Right renal pelvis (tissue), 4 donors: Measurements from ENCODE around the gene CCDC171. TPM values are rescaled to one million over a fixed set of nuclear protein-coding genes. Genes with fewer than 3 reads are reported as not detected.
A peak's percentile ranks its signal among the peaks of the same experiment; 100 is the strongest.
"Not testable (repeated sequence)": the region's sequence is repeated elsewhere in the genome, so short reads cannot be mapped to it uniquely, and the experiment has no call there.

Experiments used
- DNase-seq, 4 donors: peaks; one replicate each; pipeline ENCODE4 v3.0.0-alpha.2; 2013; ENCODE audit warnings: low read depth in 4 of 4, low spot score in 3 of 4, missing footprints in 1 of 4
- polyA plus RNA-seq, 4 donors: library from polyadenylated mRNA; unstranded; fragments of 120-200 nt; gene quantifications; one replicate each; pipeline ENCODE4 v1.2.1, GENCODE V29; 2013; ENCODE audit not compliant: insufficient read length in 4 of 4

The CCDC171 gene
- polyA plus RNA-seq, 4 donors = 4.4 to 6.2 (median 5.0) TPM

DNA sequence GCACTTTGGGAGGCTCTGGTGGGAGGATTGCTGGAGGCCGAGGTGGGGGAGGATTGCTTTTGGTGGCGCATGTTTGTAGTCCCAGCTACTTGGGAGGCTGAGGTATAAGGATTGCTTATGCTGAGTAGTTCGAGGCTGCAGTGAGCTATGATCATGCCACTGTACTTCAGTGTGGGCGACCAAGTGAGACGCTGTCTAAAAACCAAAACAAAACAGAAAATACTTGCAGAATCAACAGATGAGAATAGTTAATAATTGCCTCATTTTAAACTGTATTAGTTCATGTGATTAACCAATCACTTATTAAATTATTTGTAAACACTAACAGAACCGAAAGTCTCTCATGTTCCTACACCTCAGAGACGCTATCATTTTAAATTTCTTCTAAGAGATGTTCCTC is 118.1 kb downstream of the CCDC171 start:
- DNase-seq = no peak

DNA sequence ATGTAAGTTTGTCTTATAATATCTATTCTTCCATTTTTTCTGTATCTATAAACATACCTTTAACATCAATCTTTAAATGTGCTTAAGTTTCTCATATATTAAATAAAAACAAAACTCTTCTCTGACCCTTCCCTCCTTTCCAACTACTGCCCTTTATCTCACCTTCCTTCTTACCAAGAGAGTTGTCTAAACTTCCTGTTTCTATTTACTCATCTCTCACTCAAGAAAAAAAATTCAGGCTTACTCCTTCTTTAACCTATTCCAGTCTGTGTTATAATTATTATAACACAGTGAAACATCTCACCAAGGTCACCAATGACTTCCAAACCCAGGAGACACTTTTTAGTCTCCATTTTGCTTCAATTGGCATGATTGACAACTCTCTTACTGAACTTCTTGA is 140.9 kb downstream of the CCDC171 start:
- DNase-seq = no peak

DNA sequence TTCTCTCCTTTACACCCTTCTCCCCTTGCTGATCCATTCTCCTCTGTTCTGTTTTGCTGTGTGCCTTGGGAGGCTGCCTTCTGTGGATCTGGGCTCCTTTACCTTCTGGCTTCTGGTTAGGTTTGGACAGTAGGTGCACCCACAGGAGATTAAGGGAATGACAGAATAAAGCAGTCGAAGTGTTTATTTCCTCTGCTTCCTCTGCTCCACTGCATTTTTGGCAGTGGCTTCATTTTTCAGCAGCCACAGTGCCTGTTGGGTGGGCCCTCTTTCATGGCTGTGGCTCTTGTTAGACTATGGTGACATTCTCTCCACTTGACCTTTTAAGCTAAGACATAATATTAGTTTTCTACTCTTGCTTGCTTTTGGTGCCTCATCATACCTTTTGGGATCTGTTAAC is 144.1 kb downstream of the CCDC171 start:
- no peak for DNase-seq

DNA sequence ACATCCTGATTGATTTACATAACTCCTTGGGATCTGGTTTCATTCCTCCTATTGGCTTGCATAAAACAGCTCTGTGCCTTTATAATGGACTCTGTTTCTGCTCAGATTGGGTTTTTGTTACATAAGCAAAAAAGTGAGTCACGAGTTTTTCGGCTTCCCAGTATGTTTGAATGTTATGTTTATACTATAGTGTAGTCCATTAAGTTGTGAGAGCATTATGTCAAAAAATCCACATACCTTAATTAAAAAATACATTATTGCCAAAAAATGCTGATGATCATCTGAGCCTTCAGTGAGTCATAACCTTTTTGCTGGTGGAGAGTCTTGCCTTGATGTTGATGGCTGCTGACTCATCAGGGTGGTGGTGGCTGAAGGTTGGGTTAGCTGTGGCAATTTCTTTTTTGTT is 144.6 kb downstream of the CCDC171 start:
- no peak for DNase-seq

DNA sequence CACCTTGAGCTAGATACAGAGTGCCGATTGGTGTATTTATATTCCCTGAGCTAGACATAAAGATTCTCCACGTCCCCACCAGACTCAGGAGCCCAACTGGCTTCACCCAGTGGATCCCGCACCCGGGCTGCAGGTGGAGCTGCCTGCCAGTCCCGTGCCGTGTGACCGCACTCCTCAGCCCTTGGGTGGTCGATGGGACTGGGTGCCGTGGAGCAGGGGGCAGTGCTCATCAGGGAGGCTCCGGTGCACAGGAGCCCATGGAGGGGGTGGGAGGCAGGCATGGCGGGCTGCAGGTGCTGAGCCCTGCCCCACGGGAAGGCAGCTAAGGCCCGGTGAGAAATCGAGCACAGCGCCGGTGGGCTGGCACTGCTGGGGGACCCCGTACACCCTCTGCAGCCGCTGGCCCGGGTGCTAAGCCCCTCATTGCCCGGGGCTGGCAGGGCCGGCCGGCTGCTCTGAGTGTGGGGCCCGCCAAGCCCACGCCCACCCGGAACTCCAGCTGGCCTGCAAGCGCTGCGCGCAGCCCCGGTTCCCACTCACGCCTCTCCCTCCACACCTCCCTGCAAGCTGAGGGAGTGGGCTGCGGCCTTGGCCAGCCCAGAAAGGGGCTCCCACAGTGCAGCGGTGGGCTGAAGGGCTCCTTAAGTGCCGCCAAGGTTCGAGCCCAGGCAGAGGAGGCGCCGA is 147.2 kb downstream of the CCDC171 start:
- DNase-seq = not testable (repeated sequence)

DNA sequence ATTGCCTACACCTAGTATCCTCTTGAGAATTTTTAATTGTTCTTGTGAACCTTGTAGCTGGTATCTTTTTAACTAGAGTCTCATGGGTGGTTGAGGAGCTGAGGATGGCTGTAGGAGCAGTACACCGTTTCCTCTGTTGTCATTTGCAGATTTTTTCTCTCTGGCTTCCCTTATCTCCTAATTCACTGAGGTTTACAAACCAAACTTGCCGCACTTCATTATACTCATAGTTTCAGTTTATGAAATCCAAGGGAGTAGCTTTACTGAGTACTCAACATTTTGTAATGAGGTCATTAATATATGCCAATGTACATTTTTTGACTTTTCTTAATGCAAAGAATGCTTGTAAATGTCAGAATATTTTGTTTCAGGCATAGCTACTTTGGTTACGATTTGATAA is 154.2 kb downstream of the CCDC171 start:
- DNase-seq = no peak

DNA sequence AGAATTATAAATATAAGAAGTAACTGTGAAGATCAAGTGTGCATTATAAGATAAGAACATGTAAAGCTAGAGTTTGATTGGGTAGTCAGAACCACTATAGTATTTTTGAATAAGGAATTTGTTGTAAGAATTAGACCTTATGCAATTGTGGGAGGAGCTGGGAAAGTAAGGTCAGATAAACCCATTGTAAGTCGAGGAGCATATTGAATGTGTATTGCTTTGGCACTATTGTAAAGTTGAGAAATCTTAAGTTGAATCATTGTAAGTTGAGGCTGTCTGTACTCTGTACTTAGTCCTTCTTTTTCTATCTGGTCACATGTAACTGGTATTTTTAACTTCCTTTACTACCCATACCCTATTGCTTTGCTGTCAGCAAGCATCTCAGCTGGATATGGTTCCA is 158.7 kb downstream of the CCDC171 start:
- no peak for DNase-seq

DNA sequence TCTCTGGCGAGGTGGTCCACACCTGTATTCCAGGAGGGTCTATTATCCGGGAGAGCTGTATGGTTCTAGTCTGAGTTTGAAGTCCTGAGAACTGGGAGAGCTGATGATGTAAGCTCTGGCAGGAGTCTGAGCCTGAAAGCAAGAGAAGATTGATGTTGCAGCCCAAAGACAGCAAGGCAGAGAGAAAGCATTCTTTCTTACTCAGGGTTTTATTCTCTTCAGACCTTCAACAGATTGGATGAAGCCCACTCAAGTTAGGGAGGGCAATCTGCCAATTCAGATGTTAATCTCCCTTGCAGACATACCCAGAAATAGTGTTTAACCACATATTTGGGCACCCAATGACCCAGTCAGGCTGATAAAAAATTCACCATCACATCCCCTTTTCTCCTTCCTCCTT is 159.1 kb downstream of the CCDC171 start:
- no peak for DNase-seq

DNA sequence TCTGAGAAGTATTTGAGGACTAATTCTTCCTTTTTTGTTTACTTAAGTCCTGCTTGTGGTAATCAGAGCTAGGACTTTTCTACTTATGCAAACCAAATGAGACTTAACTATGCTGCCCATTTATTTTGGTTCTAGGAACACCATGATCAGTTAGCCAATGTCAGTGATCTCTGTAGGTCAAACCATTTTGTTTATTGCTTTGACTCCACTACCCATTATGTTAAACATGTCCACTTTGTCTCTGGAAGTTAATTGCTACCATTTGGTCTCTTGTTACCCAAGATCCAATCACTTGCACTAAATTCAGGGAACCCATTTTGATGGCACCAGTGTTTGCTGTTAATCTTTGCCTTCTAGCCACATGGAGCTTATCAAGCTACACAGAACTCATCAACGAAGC is 161.9 kb downstream of the CCDC171 start:
- no peak for DNase-seq

DNA sequence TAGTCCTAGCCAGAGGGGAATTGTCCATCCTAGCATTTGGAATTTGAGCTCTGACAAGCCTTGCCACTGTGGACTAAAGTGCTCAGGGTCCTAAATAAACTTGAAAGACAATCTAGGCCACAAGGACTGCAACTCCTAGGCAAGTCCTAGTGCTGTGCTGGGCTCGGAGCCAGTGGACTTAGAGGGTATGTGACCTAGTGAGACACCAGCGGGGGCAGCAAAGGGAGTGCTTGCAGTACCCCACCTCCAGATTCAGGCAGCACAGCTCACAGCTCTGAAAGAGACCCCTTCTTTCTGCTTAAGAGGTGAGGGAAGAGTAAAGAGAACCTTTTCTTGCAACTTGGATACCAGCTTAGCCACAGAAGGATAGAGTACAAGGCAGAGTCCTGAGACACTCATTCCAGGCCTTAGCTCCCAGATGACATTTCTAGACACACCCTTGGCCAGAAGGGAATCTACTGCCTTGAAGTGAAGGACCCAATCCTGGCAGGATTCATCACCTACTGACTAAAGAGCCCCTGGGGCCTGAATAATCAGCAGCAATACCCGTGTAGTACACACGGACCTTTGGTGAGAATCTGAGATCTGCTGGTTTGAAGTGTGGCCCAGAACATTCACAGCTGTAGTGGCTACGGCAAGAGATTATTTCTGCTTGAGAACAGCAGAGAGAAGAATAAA is 164.6 kb downstream of the CCDC171 start:
- DNase-seq = no peak

DNA sequence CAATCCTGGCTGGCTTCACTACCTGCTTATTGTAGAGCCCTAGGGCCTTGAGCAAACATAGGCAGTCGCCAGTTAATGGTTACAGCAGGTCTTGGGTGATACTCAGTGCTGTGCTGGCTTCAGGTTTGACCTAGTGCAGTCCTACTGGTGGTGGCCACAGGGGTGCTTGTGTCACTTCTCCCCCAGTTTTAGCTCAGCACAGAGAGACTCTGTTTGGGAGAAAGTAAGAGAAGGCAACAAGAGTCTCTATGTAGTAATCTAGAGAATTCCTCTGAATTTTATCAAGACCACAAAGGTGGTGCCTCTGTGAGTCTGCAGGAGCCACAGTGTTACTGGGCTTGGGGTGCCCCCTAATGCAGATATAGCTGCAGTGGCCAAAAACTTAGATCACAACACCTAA is 165.6 kb downstream of the CCDC171 start:
- no peak for DNase-seq

DNA sequence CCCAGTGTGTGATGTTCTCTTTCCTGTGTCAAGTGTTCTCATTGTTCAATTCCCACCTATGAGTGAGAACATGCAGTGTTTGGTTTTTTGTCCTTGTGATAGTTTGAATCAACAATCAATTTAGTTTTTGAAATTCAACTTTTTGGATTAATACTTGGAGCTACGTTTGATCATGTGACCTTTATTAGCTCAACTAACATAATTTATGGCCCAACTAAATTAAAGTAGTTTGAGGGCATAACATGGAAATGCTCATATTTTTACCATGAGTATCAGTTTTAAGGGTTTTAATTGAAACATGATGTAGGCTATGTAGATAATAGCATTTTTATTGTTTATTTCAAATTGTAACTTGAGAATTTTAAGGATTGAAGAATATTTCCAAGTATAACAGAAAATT is 168.0 kb downstream of the CCDC171 start:
- DNase-seq = no peak

DNA sequence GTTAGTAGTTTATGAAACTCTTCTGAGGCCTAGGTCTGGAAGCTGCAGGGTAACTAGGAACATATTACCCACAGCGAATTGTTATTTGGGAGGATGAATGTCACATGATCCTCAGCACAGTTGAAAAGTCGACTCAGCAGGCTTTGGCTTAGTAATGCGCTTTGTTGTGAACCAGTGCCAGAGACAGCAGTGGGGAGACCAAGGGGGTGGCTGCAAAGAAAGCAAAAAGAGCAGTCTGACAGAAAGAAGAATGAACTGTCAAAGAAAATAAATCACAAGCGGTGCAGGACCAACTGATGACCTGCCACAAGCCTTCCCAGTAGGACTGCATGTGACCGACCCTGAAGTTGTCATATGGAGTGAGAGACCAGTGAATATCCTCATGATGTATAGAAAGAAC is 170.0 kb downstream of the CCDC171 start:
- no peak for DNase-seq

DNA sequence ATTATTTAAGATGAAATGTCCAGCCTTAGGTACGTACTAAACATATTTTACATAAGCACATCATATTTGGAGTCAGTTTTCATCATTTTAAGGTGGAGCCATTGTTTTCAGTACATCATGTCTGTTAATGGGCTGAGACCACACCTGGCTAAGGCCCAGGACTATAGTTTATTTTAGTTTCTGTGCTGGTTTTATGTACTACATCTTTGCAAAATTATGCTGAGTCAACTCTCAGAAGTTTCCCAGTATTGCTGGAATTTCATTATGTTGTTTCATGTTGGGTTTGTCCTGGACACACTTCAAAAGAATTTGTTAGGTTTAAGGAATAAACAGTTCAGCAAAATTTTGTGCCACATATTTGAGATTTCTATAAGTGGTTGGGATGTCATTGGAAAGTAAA is 171.2 kb downstream of the CCDC171 start:
- no peak for DNase-seq

DNA sequence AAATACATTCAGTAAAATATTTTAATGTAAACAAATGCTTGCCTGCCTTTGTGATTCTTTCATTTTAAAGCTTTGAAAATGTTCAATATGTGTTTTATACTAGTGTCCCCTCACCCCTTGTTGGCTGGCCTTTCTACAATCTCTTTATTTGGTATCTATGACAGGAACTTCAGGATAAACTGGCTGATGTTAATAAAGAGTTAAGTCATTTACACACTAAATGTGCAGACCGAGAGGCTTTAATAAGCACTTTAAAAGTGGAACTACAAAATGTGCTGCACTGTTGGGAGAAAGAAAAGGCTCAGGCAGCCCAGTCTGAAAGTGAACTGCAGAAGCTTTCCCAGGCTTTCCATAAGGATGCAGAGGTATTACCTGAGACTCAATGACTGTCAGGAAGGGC is 171.8 kb downstream of the CCDC171 start:
- DNase-seq = no peak

DNA sequence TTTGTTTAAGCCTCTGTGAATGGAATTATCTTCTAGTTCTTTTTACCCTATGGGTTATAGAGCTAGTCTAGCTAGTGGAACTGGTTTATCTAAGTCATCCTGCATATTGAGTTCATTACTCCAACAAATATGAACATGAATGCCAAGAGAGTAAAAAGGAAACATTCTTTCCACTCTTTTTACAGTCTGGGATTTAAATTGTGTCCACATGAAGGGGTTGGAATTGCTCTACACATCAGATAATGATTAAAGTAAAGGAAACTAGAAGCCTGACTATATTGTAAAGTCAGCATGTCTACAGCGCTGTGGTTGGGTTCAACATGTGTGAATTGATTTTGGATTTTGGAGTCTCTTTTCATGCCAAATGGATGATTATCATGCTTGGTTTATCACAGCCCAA is 173.1 kb downstream of the CCDC171 start:
- no peak for DNase-seq

DNA sequence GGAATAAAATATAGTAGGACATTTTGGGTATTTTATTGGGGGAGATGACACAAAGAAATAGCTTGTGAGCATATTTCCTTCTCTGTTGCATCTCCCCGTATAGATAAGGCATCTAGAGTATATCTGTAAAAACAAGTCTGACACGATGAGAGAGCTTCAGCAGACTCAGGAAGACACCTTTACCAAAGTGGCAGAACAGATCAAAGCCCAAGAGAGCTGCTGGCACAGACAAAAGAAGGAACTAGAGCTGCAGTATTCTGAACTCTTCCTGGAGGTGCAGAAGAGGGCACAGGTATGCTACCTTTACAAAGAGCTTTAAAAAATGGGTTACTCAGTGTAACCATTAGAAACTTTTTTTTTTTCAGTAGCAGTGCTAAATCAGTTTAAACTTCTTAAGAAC is 176.7 kb downstream of the CCDC171 start:
- DNase-seq = no peak

DNA sequence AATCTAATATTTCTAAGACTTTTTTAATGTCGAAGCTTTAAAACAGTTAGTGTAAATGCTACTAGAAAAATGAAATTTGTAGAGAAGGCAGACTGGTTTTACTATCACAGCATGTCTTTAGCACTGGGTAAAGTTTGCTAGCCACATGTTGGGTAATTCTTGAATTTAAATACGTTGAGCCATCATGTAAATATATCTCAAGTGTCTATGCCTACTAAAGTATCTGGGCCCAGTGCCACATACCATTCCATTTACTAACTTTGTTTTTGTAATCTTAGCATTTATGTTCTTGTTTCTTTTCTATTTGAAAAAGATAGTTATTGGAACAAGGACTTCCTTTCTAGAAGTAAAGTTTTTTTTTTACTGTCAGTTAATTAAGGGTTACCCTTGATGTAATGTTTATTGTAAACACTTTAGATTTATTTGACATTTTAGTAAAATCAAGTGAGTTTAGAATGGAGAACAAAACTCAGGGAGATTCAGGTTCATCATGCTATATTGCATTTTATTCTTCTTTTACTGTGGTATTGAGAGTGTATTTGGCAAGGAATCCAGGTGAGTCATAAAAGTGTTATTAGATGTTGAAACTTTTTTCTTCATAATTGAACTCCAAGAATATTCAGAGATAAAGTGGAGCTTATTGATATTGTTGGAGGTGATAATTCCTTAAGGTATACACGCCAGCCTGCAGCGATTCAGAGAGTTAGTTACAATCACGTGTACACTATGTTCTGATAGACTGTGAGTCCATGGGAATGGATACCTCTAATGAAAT is 182.4 kb downstream of the CCDC171 start:
- DNase-seq = no peak

DNA sequence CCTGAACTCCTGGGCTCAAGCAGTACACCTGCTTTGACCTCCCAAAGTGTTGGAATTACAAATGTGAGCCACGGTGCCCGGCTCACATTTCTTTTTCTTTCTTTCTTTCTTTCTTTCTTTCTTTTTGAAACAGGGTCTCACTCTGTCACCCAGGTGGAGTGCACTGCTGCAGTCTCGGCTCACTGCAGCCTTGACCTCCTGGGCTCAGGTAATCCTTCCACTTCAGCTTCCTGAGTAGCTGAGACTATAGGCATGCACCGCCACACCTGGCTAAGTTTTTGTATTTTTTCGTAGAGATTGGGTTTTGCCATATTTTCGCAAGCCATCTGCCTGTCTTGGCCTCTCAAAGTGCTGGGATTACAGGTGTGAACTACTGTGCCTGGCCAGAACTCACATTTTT is 183.7 kb downstream of the CCDC171 start:
- DNase-seq = no peak

DNA sequence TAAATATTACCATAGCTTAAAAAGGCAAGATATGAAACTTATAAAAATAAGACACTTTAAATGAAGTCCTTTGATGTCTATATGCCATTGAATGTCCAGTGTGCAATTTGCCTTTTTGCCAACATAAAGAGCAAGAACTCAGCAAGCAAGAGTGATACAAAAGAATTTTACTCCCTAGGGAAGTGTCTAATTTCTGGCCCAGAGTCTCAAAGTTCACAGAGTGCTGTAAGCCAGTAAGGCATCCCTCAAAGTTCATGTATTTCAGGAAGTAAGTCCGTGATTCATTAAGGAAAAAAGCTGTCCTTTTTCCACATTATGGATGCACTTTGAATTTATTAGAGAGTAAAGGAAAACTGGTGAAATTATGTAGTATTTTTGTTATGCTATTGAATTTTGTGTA is 185.2 kb downstream of the CCDC171 start:
- DNase-seq = peak in 1 of 4 donors; percentile 13

DNA sequence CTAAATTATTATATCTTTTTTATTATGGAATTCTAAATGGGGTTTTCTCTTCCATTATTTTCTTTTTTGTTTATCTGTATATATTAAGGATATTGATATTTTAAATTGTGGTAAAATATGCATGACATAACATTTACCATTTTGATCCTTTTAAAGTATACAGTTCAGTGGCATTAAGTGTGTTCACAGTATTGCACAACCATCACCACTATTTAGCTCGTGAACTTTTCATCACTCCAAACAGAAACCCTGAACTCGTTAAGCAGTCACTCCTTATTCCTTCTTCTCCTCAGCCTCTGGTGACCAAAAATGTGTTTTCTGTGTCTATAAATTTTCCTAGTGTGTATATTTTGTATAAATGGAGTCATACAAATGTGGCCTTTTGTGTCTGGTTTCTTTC is 188.2 kb downstream of the CCDC171 start:
- no peak for DNase-seq

DNA sequence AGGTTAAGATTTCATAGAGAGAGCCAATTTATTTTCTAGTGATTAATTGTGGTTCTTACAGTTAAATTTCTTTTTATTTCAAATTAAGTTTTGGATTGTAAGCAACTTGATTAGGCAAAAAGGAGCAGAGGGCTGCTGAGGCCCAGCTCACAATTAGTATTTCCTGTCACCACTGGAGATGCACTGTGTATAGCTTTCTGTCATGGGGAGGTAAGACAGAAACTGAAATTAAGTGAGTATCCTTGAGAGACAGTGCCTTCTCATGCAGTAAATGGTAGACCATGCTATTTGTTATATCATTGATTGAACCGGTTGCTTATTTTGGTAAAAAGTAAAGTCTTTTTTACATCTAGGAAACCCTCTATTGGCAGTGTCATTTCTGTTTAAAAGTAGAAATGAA is 190.7 kb downstream of the CCDC171 start:
- no peak for DNase-seq
